PC-9 (cell line): ENCODE measurements around the gene ITGB8. TPM values are rescaled to one million over a fixed set of nuclear protein-coding genes. Genes with fewer than 3 reads are reported as not detected.
A peak's percentile ranks its signal among the peaks of the same experiment; 100 is the strongest.

ENCODE experiments used
- BruUV-seq: library from RNA; stranded (reverse); fragments of 400-500 nt; replicated peaks from 2 replicates; lab custom pipeline; 2021; lab: Mats Ljungman, UMichigan
- CTCF ChIA-PET: fragments of 300-600 bp; sonication (Branson Sonifier 250); formaldehyde crosslinking; loops from one replicate; lab custom pipeline; 2022; ENCODE audit warnings: antibody characterized with exemption; lab: Charles Lee
- POLR2A ChIA-PET: fragments of 300-600 bp; sonication (Branson Sonifier 250); formaldehyde crosslinking; loops from one replicate; lab custom pipeline; 2022; ENCODE audit warnings: antibody characterized with exemption; ENCODE audit not compliant: unreplicated experiment; lab: Charles Lee
- DNase-seq, 2 experiments: peaks; one replicate each; pipeline versions ENCODE4 v3.0.0 to v3.0.0-alpha.2; 2015 to 2022; ENCODE audit warnings: mixed read lengths in 1 of 2
- H2AFZ ChIP-seq: fragments of 200-600 bp; sonication (generic); 2 replicates; pipeline ENCODE4 v1.8.1; 2017; ENCODE audit warnings: antibody characterized with exemption
- H3F3A ChIP-seq: fragments of 200-600 bp; sonication (generic); 2 replicates; pipeline ENCODE4 v1.8.1; 2017; ENCODE audit warnings: antibody characterized with exemption, mild to moderate bottlenecking, low read depth; ENCODE audit not compliant: insufficient read depth
- H3K27ac ChIP-seq: fragments of 200-600 bp; sonication (generic); 2 replicates; pipeline ENCODE4 v1.6.1; 2016; ENCODE audit warnings: mixed run types
- H3K27me3 ChIP-seq: fragments of 200-600 bp; sonication (generic); 2 replicates; pipeline ENCODE4 v1.6.1; 2016; ENCODE audit warnings: low read depth, mixed run types; ENCODE audit not compliant: insufficient read depth
- H3K36me3 ChIP-seq: fragments of 200-600 bp; sonication (generic); 2 replicates; pipeline ENCODE4 v1.6.1; 2016; ENCODE audit warnings: low read depth, mixed run types
- H3K4me1 ChIP-seq: fragments of 200-600 bp; sonication (generic); replicated peaks from 2 replicates; pipeline ENCODE4 v1.6.1; 2016; ENCODE audit warnings: mixed run types; ENCODE audit not compliant: insufficient read depth
- H3K4me2 ChIP-seq: fragments of 200-600 bp; sonication (generic); 2 replicates; pipeline ENCODE4 v1.6.1; 2017; ENCODE audit warnings: mixed run types
- H3K4me3 ChIP-seq: fragments of 200-600 bp; sonication (generic); 2 replicates; pipeline ENCODE4 v1.6.1; 2016; ENCODE audit warnings: mixed run types
- H3K79me2 ChIP-seq: fragments of 200-600 bp; sonication (generic); 2 replicates; pipeline ENCODE4 v1.6.1; 2017; ENCODE audit warnings: low read depth, mixed run types
- H3K9me2 ChIP-seq: fragments of 200-600 bp; sonication (generic); 2 replicates; pipeline ENCODE4 v1.8.1; 2017; ENCODE audit warnings: mild to moderate bottlenecking; ENCODE audit not compliant: insufficient read depth
- H3K9me3 ChIP-seq: fragments of 200-600 bp; sonication (generic); 2 replicates; pipeline ENCODE4 v1.8.1; 2016; ENCODE audit warnings: low read depth; ENCODE audit not compliant: insufficient read depth
- H4K20me1 ChIP-seq: fragments of 200-600 bp; sonication (generic); 2 replicates; pipeline ENCODE4 v1.8.1; 2017; ENCODE audit not compliant: insufficient read depth
- CTCF ChIP-seq: fragments of 200-600 bp; sonication (generic); conservative IDR thresholded peaks from 2 replicates; pipeline ENCODE4 v1.6.1; 2017; ENCODE audit warnings: mixed run types, antibody characterized with exemption, mild to moderate bottlenecking, moderate library complexity
- EZH2 ChIP-seq: fragments of 200-600 bp; sonication (generic); IDR thresholded peaks from 2 replicates; pipeline ENCODE4 v1.8.0; 2017; ENCODE audit warnings: antibody characterized with exemption, low read depth
- intact Hi-C: fragments of 100-400 bp; cut with micrococcal nuclease; formaldehyde crosslinking; loops from one replicate; pipeline ENCODE4 v1.10.0; 2022; ENCODE audit not compliant: unreplicated experiment
- total RNA-seq: library from RNA; stranded (reverse); gene quantifications from 2 replicates; pipeline ENCODE4 v1.2.3, GENCODE V29; 2021

ITGB8 gene
- total RNA-seq, 1 experiment from 2014 or later = 20.1 TPM

GRCh38 chr7:20441346-20441745, 110.6 kb downstream of the ITGB8 start:
- CTCF ChIA-PET = no interaction called here

GRCh38 chr7:20441991-20442441, 111.3 kb downstream of the ITGB8 start:
- POLR2A ChIA-PET = interaction anchor here (0.5 kb wide), 1 partner anchor 390 kb away, joined by 6 read pairs; no protein-coding TSS in a partner anchor
- Histone ChIP-seq H3K27ac (no peak overlapping the region), H3K9me3 (peaks cover 17% of the 10 kb centered on the region; the same call in 1 of the 2 replicates), H3K4me2 (no peak overlapping the region), H3K9me2 (no peaks in the 10 kb centered on the region), H3K27me3 (no peaks in the 10 kb centered on the region), H2AFZ (peak overlapping the region; percentile 58; the same call in 1 of the 2 replicates), H3K79me2 (no peaks in the 10 kb centered on the region), H3K4me1 (0 out of 2 replicates have a peak, but pooled peaks cover 5% of the 10 kb centered on the region), H3K36me3 (no peaks in the 10 kb centered on the region), H3F3A (no peaks in the 10 kb centered on the region), H4K20me1 (no peaks in the 10 kb centered on the region), H3K4me3 (no peak overlapping the region)
- peak in 1 of 2 experiments; percentile 43 for DNase-seq
- no peak for TF ChIP-seq CTCF
- TF ChIP-seq EZH2 = no peak
- no TSS peak for BruUV-seq
- intact Hi-C loops = no loop called here
- CTCF ChIA-PET = no interaction called here

More at GRCh38 chr7:20441346-20441745, 110.6 kb downstream of the ITGB8 start:
- H3K9me3 ChIP-seq = peaks cover 17% of the 10 kb centered on the region; the same call in 1 of the 2 replicates
- no peaks in the 10 kb centered on the region for H3K36me3 ChIP-seq
- no peaks in the 10 kb centered on the region for H3K79me2 ChIP-seq
- H3K4me3 ChIP-seq = no peak overlapping the region
- 0 out of 2 replicates have a peak, but pooled peaks cover 5% of the 10 kb centered on the region for H3K4me1 ChIP-seq
- no TSS peak for BruUV-seq
- H4K20me1 ChIP-seq = no peaks in the 10 kb centered on the region
- H3K27ac ChIP-seq = no peak overlapping the region
- no peaks in the 10 kb centered on the region for H3K9me2 ChIP-seq
- H3K4me2 ChIP-seq = no peak overlapping the region
- H3K27me3 ChIP-seq = no peaks in the 10 kb centered on the region
- H3F3A ChIP-seq = no peaks in the 10 kb centered on the region
- TF ChIP-seq CTCF (no peak), EZH2 (no peak)
- intact Hi-C loops = no loop called here
- no peak overlapping the region for H2AFZ ChIP-seq
- DNase-seq = no peak
- POLR2A ChIA-PET = no interaction called here

GRCh38 chr7:20442951-20443350, 112.3 kb downstream of the ITGB8 start:
- POLR2A ChIA-PET = no interaction called here
- no peak for DNase-seq
- Histone ChIP-seq H4K20me1 (no peaks in the 10 kb centered on the region), H3K9me3 (peaks cover 17% of the 10 kb centered on the region; the same call in 1 of the 2 replicates), H3K27me3 (no peaks in the 10 kb centered on the region), H2AFZ (no peak overlapping the region), H3K9me2 (no peaks in the 10 kb centered on the region), H3K4me2 (no peak overlapping the region), H3K36me3 (no peaks in the 10 kb centered on the region), H3K27ac (no peak overlapping the region), H3K79me2 (no peaks in the 10 kb centered on the region), H3K4me3 (no peak overlapping the region), H3F3A (no peaks in the 10 kb centered on the region), H3K4me1 (0 out of 2 replicates have a peak, but pooled peaks cover 5% of the 10 kb centered on the region)
- TF ChIP-seq CTCF = no peak
- no peak for TF ChIP-seq EZH2
- BruUV-seq = no TSS peak
- CTCF ChIA-PET = no interaction called here
- intact Hi-C loops = no loop called here
